ENCODE data around the gene LINGO1. TPM values are rescaled to one million over a fixed set of nuclear protein-coding genes. Genes with fewer than 3 reads are reported as not detected.

LINGO1 gene
- total and polyA plus RNA-seq, 4 donors = 0.33 to 5.1 (median 0.88) TPM

DNA sequence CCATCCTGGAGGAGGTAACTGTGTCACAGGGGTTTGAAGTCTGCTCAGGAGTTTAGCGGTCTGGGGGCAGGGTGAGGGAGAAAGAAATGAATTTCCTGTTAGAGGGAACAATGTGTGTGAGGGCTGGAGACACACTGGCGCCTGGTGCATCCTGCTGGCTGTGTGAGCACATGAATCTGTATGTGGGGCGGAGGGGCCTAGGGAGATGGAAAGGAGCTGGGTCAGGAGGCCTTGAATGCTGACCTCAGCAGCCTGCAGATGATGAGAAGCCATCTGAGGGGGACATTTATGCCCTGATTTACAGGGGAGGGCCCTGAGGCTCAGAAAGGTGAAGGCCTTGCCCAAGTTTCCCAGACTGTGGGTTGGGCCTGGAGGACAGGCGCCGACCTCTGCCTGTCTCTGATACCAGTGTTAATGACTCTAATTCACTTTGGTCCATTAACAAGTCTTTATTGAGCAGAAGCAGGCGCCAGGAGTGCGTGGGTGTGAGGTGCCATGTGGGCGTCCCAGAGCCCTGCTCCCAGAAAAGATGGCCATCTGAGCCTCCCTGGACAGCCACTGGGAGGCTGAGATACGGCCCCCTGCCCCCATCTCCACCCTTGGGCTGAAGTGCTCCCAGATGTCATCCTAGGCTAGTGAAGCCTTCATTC lies 34.8 kb downstream of the LINGO1 start:
- Histone ChIP-seq H3K4me3 (no peak overlapping the region), H3K27me3 (ENCODE audit: control insufficient read depth in 3 of 3, insufficient read depth in 3 of 3, low read length in 2 of 3) (no peaks in the 10 kb centered on the region), H3K36me3 (ENCODE audit: control insufficient read depth in 4 of 4, insufficient read depth in 4 of 4, low read length in 4 of 4) (no peaks in the 10 kb centered on the region), H3K9me3 (ENCODE audit: control insufficient read depth in 4 of 4, insufficient read depth in 3 of 4, low read length in 3 of 4) (no peaks in the 10 kb centered on the region), H3K9ac (ENCODE audit: insufficient read depth in 1 of 2, low read length in 2 of 2) (no peak overlapping the region), H3K27ac (ENCODE audit: low read depth in 1 of 2, low read length in 1 of 2) (no peak overlapping the region), H3K4me1 (ENCODE audit: control insufficient read depth in 5 of 5, insufficient read depth in 5 of 5, low read length in 5 of 5) (no peaks in the 10 kb centered on the region)
- ATAC-seq (ENCODE audit: insufficient read depth, low FRiP score) (no peak), DNase-seq (no peak)
- WGBS, 2 donors = 85% methylated on average over 9 of the region's 9 CpGs
- TF ChIP-seq, protein P1, sequence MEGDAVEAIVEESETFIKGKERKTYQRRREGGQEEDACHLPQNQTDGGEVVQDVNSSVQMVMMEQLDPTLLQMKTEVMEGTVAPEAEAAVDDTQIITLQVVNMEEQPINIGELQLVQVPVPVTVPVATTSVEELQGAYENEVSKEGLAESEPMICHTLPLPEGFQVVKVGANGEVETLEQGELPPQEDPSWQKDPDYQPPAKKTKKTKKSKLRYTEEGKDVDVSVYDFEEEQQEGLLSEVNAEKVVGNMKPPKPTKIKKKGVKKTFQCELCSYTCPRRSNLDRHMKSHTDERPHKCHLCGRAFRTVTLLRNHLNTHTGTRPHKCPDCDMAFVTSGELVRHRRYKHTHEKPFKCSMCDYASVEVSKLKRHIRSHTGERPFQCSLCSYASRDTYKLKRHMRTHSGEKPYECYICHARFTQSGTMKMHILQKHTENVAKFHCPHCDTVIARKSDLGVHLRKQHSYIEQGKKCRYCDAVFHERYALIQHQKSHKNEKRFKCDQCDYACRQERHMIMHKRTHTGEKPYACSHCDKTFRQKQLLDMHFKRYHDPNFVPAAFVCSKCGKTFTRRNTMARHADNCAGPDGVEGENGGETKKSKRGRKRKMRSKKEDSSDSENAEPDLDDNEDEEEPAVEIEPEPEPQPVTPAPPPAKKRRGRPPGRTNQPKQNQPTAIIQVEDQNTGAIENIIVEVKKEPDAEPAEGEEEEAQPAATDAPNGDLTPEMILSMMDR (IDR thresholded peaks at IDR 0.05; ENCODE audit: control extremely low read depth, extremely low read depth) = no peak

- DNase-seq = no peak
- no peak for ATAC-seq (ENCODE audit: insufficient read depth, low FRiP score)
- H3K9me3 ChIP-seq (ENCODE audit: control insufficient read depth in 4 of 4, insufficient read depth in 3 of 4, low read length in 3 of 4) = no peaks in the 10 kb centered on the region
Measured at GRCh38 chr15:77596821-77597803, 35.6 kb downstream of the LINGO1 start.

DNA sequence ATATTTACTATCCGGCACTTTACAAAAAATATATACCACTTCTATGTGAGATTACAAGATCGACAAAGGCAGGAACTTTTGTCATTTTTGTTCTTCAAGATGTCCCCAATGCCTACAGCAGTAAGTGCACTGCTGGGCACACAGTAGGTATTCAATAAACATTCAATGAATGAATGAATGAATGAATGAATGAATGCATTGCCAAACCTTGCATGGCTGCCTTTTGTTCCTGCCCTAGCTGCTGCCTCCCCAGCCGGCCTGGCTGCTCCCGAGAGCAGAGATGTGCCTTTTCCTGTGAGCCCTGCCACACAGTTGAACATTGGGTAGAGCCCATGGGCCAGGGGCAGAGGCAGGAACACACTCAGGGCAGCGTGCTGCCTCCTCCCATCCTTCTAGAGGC lies 37.5 kb downstream of the LINGO1 start:
- DNase-seq = no peak
- Histone ChIP-seq H3K4me3 (no peak overlapping the region), H3K27ac (ENCODE audit: low read depth in 1 of 2, low read length in 1 of 2) (no peak overlapping the region), H3K4me1 (ENCODE audit: control insufficient read depth in 5 of 5, insufficient read depth in 5 of 5, low read length in 5 of 5) (peaks cover 0 to under 1% (median 0%) of the 10 kb centered on the region in 5 donors), H3K36me3 (ENCODE audit: control insufficient read depth in 4 of 4, insufficient read depth in 4 of 4, low read length in 4 of 4) (no peaks in the 10 kb centered on the region), H3K9ac (ENCODE audit: insufficient read depth in 1 of 2, low read length in 2 of 2) (no peak overlapping the region), H3K9me3 (ENCODE audit: control insufficient read depth in 4 of 4, insufficient read depth in 3 of 4, low read length in 3 of 4) (no peaks in the 10 kb centered on the region), H3K27me3 (ENCODE audit: control insufficient read depth in 3 of 3, insufficient read depth in 3 of 3, low read length in 2 of 3) (no peaks in the 10 kb centered on the region)
- WGBS, 2 donors = 79 to 88% methylated on average over 5 of the region's 5 CpGs
- no peak for ATAC-seq (ENCODE audit: insufficient read depth, low FRiP score)
- TF ChIP-seq, protein P1 (IDR thresholded peaks at IDR 0.05; ENCODE audit: control extremely low read depth, extremely low read depth) = no peak

More at GRCh38 chr15:77596821-77597803, 35.6 kb downstream of the LINGO1 start:
- 95 to 98% methylated on average over 15 of the region's 15 CpGs for WGBS, 2 donors
- TF ChIP-seq, protein P1 (IDR thresholded peaks at IDR 0.05; ENCODE audit: control extremely low read depth, extremely low read depth) = no peak
- Histone ChIP-seq H3K27ac (ENCODE audit: low read depth in 1 of 2, low read length in 1 of 2) (no peak overlapping the region), H3K27me3 (ENCODE audit: control insufficient read depth in 3 of 3, insufficient read depth in 3 of 3, low read length in 2 of 3) (no peaks in the 10 kb centered on the region), H3K9ac (ENCODE audit: insufficient read depth in 1 of 2, low read length in 2 of 2) (no peak overlapping the region), H3K36me3 (ENCODE audit: control insufficient read depth in 4 of 4, insufficient read depth in 4 of 4, low read length in 4 of 4) (no peaks in the 10 kb centered on the region), H3K4me3 (no peak overlapping the region), H3K4me1 (ENCODE audit: control insufficient read depth in 5 of 5, insufficient read depth in 5 of 5, low read length in 5 of 5) (no peaks in the 10 kb centered on the region)
